D721Med (cell line): ENCODE data around the gene SAMSN1.

Source experiments
- DNase-seq: peaks from one replicate; pipeline ENCODE4 v3.0.0; 2011; ENCODE audit warnings: low spot score; ENCODE audit not compliant: insufficient read length
- FAIRE-seq: peaks from 2 replicates; lab custom pipeline; 2011; peaks lifted over from hg19 to GRCh38; lab: Jason Lieb, UNC
- CTCF ChIP-seq: IDR thresholded peaks from 2 replicates; pipeline ENCODE4 v1.5.1; 2012; ENCODE audit warnings: mild to moderate bottlenecking, control low read depth; ENCODE audit not compliant: insufficient read depth; ENCODE audit errors: missing control alignments

The SAMSN1 gene

GRCh38 chr21:14456911-14457310 lies 89.2 kb downstream of the SAMSN1 start:
- FAIRE-seq (peak; percentile 6), DNase-seq (no peak)
- no peak for TF ChIP-seq CTCF

- TF ChIP-seq CTCF: no peak
- DNase-seq (no peak), FAIRE-seq (no peak)
Measured at GRCh38 chr21:14454016-14455009, 91.8 kb downstream of the SAMSN1 start.

- FAIRE-seq: no peak
- no peak for TF ChIP-seq CTCF
- DNase-seq: no peak
Measured at GRCh38 chr21:14453339-14454015, 92.6 kb downstream of the SAMSN1 start.

- DNase-seq (no peak), FAIRE-seq (no peak)
Measured at GRCh38 chr21:14452727-14453241, 93.3 kb downstream of the SAMSN1 start.

GRCh38 chr21:14452031-14452726 lies 93.9 kb downstream of the SAMSN1 start:
- TF ChIP-seq CTCF: no peak
- DNase-seq (no peak), FAIRE-seq (no peak)

More at GRCh38 chr21:14452727-14453241, 93.3 kb downstream of the SAMSN1 start:
- no peak for TF ChIP-seq CTCF

- TF ChIP-seq CTCF: no peak
- FAIRE-seq (no peak), DNase-seq (no peak)
Measured at GRCh38 chr21:14451546-14451945, 94.6 kb downstream of the SAMSN1 start.
